Measurements from ENCODE around the gene TFPI.
"Not testable (repeated sequence)": the region's sequence is repeated elsewhere in the genome, so short reads cannot be mapped to it uniquely, and the experiment has no call there.

The TFPI gene

DNA sequence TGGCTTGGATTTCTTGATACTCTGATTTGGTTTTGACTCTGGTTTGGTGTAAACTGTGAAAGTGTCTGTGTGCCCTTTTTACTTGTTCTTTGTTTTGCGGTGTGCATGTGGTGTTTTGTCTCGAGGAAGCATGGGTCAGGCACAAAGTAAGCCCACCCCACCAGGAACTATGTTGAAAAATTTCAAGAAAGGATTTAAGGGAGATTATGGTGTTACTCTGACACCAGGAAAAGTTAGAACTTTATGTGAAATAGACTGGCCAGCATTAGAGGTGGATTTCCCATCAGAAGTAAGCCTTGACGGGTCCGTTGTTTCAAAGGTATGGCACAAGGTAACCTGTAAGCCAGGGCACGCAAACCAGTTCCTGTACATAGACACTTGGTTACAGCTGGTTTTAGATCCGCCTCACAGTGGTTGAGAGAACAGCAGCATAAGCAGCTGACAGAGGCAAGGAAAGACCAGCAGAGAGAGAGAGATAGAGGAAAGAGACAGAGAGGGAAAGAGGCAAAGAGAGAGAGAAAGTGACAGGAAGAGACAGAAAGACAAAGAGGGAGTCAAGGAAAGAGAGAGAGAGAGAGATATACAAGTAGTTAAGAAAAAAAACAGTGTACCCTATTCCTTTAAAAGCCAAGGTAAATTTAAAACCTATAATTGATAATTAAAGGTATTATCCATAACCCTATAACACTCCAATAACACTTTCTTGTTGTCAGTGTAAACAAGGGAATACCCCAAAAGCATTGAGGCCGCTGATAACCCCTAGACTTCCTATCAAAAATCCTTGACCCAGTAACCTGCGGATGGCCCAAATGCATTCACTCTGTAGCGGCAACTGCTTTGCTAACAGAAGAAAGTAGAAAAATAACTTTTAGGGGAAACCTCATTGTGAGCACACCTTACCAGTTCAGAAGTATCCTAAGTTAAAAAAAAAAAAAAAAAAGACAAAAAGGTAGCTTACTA lies 42.6 kb downstream of the TFPI start:
- no peak overlapping the region for H3K27ac ChIP-seq (ENCODE audit: low read length)
- H3K4me3 ChIP-seq (ENCODE audit: low read length): peak overlapping the region; percentile 6
- H3K9me3 ChIP-seq (ENCODE audit: control insufficient read depth, low read depth, low read length): no peaks in the 10 kb centered on the region
- peaks cover 34% of the 10 kb centered on the region for H3K4me1 ChIP-seq (ENCODE audit: control insufficient read depth, low read depth, low read length)
- H3K9ac ChIP-seq (ENCODE audit: low read length): no peak overlapping the region
- no peaks in the 10 kb centered on the region for H3K27me3 ChIP-seq (ENCODE audit: control insufficient read depth, insufficient read depth, low read length)
- H3K36me3 ChIP-seq (ENCODE audit: control insufficient read depth, low read depth, low read length): no peaks in the 10 kb centered on the region

DNA sequence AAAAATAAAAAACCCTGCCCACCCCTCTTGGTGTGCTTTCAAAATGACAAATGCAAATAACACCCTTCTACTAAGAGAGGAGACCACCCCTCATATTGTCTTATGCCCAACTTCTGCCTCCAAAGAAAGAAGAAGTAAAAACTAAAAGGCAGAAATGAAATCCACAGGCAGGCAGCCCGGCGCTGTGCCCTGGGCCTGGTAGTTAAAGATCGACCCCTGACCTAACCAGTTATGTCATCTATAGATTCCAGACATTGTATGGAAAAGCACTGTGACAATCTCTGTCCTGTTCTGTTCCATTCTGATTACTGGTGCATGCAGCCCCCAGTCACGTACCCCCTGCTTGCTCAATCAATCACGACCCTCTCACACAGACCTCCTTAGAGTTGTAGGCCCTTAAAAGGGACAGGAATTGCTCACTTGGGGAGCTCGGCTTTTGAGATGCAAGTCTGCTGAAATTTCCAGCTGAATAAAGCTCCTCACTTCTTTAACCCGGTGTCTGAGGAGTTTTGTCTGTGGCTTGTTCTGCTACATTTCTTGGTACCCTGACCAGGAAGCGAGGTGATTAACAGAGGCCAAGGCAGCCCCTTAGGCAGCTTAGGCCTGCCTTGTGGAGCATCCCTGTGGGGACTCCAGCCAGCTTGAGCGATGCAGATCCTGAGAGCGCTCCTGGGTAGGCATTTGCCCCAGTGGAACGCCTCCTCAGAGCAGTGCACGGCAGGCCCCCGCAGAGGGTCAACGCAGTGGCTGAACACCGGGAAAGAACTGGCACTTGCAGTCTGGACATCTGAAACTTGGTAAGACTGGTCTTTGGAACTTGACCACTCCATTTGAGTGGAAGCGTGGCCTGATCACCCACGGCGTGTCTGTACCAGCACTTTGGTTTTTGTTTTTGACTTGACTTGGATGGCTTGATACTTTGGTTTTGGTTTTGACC lies 43.5 kb downstream of the TFPI start:
- H3K9ac ChIP-seq (ENCODE audit: low read length); H3K9me3 ChIP-seq (ENCODE audit: control insufficient read depth, low read depth, low read length); H3K36me3 ChIP-seq (ENCODE audit: control insufficient read depth, low read depth, low read length); H3K27me3 ChIP-seq (ENCODE audit: control insufficient read depth, insufficient read depth, low read length): not testable (repeated sequence)
- H3K4me1 ChIP-seq (ENCODE audit: control insufficient read depth, low read depth, low read length): peaks cover 34% of the 10 kb centered on the region
- peak overlapping the region; percentile 27 for H3K27ac ChIP-seq (ENCODE audit: low read length)
- H3K4me3 ChIP-seq (ENCODE audit: low read length): peak overlapping the region; percentile 6

DNA sequence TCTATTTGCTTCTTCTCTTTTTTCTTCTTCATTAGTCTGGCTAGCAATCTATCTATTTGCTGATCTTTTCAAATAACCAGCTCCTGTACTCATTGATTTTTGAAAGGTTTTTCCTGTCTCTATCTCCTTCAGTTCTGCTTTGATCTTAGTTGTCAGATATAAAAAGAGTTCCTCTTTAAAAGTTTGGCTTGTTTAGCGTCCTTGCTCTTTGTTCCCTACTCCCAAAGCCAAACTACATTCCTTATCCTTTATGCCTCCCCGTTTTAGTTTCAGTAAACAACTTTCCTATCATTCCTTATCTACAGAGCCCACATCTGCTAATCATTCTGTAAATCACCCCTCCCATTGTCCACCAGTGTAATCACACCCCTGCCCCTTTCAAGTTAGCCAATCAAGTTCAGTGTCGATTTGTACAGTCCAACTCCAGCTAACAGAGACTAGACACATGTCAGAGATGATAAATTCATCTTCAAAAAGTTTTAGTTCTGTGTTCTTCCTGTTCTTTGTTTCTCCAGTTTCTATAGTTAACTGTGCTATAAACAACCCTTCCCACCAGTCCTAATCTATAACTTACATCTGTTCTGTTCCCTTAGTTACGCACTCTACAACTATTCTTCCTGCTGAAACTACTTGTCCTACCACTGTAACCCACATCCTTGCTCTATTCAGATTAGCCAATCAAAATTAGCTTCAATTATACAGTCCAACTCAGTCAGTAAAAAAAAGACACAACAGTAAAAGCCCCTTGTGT lies 44.4 kb downstream of the TFPI start:
- peaks cover 34% of the 10 kb centered on the region for H3K4me1 ChIP-seq (ENCODE audit: control insufficient read depth, low read depth, low read length)
- H3K27me3 ChIP-seq (ENCODE audit: control insufficient read depth, insufficient read depth, low read length): no peaks in the 10 kb centered on the region
- no peak overlapping the region for H3K27ac ChIP-seq (ENCODE audit: low read length)
- no peak overlapping the region for H3K9ac ChIP-seq (ENCODE audit: low read length)
- no peaks in the 10 kb centered on the region for H3K36me3 ChIP-seq (ENCODE audit: control insufficient read depth, low read depth, low read length)
- no peaks in the 10 kb centered on the region for H3K9me3 ChIP-seq (ENCODE audit: control insufficient read depth, low read depth, low read length)
- no peak overlapping the region for H3K4me3 ChIP-seq (ENCODE audit: low read length)

DNA sequence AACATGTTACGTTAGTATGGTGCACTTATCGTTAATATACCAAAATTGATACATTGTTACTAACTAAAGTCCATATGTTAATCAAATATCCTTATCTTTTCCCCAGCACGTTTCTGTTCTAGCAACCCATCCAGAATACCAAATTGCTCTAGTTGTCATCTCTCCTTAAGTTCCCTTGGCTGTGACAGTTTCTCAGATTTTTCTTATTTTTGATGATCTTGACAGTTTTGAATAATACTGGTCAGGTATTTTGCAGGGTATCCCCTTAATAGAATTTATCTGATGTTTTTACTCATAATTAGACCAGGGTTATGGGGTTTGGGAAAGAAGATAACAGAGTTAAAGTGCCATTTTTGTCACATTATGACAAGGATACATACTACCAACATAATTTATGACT lies 47.8 kb downstream of the TFPI start:
- Histone ChIP-seq H3K27ac (ENCODE audit: low read length) (no peak overlapping the region), H3K4me1 (ENCODE audit: control insufficient read depth, low read depth, low read length) (peaks cover 24% of the 10 kb centered on the region)

DNA sequence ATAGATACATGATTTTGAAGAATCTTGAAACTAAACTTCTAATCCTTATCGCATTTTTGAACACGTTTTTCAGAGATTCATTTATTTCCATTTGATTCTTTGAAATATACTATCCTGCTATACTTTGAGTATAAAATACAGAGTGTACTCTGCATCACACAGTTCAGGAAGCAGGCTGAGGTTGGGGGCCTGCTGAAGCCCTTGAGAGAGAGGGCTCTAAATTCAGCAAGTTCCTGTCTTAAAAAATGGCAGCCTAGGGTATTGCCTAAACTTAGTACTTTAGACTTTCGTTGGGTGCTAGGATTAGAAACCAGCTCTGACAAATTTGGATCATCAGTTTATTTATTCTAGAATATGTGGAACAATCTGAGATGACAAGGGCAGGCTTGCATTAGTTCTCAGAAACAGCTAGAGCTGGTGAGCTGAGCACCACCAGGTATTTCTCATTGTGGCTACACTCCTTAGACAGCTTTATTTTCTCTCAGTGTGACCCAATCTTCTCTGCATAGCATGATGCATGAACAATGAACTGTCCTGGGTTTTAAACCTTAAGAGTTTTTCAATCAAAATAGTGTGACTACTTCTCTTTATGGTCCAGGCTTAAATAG lies 49.1 kb downstream of the TFPI start:
- Histone ChIP-seq H3K9ac (ENCODE audit: low read length) (no peak overlapping the region), H3K4me1 (ENCODE audit: control insufficient read depth, low read depth, low read length) (peaks cover 12% of the 10 kb centered on the region), H3K27ac (ENCODE audit: low read length) (no peak overlapping the region), H3K36me3 (ENCODE audit: control insufficient read depth, low read depth, low read length) (no peaks in the 10 kb centered on the region), H3K9me3 (ENCODE audit: control insufficient read depth, low read depth, low read length) (no peaks in the 10 kb centered on the region), H3K27me3 (ENCODE audit: control insufficient read depth, insufficient read depth, low read length) (no peaks in the 10 kb centered on the region), H3K4me3 (ENCODE audit: low read length) (no peak overlapping the region)

More for the DNA sequence above, 47.8 kb downstream of the TFPI start:
- Histone ChIP-seq H3K27me3 (ENCODE audit: control insufficient read depth, insufficient read depth, low read length) (no peaks in the 10 kb centered on the region), H3K4me3 (ENCODE audit: low read length) (no peak overlapping the region), H3K9ac (ENCODE audit: low read length) (no peak overlapping the region), H3K36me3 (ENCODE audit: control insufficient read depth, low read depth, low read length) (no peaks in the 10 kb centered on the region), H3K9me3 (ENCODE audit: control insufficient read depth, low read depth, low read length) (no peaks in the 10 kb centered on the region)

DNA sequence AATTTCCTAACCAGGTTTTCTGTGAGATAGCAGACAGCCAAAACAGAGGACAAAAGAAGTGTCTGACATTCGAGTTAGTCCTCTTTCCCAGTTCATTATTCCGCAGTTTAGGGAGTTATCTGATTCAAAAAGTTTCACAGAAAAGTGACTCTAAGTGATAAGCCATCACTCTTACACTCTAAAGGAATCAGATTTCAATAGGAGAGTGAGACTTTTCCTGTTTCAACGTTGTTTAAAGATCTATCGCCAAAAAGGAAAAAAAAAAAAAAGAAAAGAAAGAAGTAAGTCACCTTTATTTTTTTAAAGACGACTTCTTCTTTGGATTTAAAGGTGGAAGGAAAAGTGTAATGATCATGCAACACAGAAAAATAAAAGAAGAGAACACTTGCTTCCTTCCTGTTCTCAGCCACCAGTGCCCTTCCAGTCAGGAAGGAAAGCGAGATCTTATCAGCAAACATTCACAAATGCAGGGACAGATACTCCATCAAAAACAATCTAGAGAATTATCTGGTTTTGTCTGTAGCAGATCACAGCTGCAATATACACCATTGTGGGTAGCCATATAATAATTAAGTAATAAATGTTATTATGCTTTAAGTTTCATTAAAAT lies 49.8 kb downstream of the TFPI start:
- Histone ChIP-seq H3K36me3 (ENCODE audit: control insufficient read depth, low read depth, low read length) (no peaks in the 10 kb centered on the region), H3K4me3 (ENCODE audit: low read length) (no peak overlapping the region), H3K27me3 (ENCODE audit: control insufficient read depth, insufficient read depth, low read length) (no peaks in the 10 kb centered on the region), H3K9ac (ENCODE audit: low read length) (no peak overlapping the region), H3K27ac (ENCODE audit: low read length) (no peak overlapping the region), H3K9me3 (ENCODE audit: control insufficient read depth, low read depth, low read length) (no peaks in the 10 kb centered on the region), H3K4me1 (ENCODE audit: control insufficient read depth, low read depth, low read length) (peaks cover 6% of the 10 kb centered on the region)

DNA sequence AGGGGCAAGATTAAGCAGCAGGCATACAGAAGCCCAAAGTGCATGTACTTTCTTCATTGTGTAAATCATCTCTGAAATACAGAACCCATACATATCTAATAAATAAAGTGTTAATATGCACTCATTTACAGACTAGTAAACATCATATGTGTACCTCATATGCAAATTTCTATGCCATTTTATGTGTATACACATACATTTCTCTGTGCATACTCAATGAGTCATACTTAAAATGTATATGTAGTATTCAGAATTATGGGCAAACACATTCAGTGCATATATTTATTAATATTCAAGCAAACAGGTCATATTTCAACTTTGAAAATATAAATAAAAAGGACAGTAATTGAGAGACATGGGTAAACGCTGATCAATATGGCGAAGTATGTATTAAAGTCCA lies 50.5 kb downstream of the TFPI start:
- H3K4me3 ChIP-seq (ENCODE audit: low read length): no peak overlapping the region
- no peaks in the 10 kb centered on the region for H3K36me3 ChIP-seq (ENCODE audit: control insufficient read depth, low read depth, low read length)
- no peaks in the 10 kb centered on the region for H3K9me3 ChIP-seq (ENCODE audit: control insufficient read depth, low read depth, low read length)
- no peak overlapping the region for H3K27ac ChIP-seq (ENCODE audit: low read length)
- H3K9ac ChIP-seq (ENCODE audit: low read length): no peak overlapping the region
- no peaks in the 10 kb centered on the region for H3K27me3 ChIP-seq (ENCODE audit: control insufficient read depth, insufficient read depth, low read length)
- H3K4me1 ChIP-seq (ENCODE audit: control insufficient read depth, low read depth, low read length): peaks cover 6% of the 10 kb centered on the region

DNA sequence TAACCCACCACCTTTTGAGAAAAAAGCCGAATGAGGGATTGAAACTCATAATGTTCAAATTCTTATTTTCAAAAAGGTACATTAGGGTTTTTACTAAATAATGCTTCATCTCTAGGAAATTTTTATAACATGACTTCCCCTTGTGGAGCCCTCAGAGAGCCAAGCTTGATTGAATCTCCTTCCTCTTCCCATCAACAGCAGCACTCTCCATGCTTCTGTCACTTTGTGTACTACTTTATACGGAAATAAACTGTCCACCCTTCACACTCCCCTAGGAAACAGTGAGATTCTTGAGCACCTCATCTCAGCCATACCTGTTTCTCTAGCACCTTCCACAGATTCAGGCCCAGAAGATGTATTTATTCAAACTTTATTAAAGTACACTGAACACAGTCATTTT lies 51.8 kb downstream of the TFPI start:
- Histone ChIP-seq H3K9ac (ENCODE audit: low read length) (no peak overlapping the region), H3K27ac (ENCODE audit: low read length) (no peak overlapping the region), H3K4me1 (ENCODE audit: control insufficient read depth, low read depth, low read length) (peaks cover 6% of the 10 kb centered on the region)

DNA sequence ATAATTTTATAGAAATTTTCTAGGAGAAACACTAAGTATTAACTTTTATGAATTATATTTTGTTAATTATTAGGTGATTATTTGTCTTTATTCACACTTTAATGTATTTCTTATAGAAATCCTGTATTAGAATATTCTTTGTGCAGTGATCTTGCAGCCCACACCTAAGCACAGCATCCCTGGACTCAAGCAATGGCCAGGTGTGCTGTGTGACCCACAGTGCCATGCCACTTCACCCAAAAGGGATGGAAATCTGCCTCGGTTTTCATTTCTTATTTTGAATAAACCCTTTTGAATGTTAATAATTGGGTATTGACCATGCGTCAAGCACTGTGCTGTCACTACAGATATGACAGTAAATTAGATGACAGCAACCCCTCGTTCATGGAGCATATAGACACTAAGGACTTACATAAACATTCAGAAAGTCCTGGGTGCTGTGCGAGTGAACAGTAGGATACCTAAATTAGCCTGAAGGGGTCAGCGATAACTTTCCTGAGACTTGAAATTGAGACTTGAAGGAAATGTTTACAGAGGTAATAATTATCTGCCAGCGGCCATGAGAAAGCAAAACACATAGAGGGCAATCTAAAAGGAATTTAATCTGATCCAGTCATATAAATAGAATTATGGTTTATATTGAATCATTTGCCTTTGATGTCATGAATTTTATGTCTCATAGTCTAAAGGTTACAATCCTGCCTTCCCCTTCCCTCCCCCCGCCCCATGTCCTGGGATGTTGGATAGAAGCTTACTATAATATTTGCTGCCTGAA lies 53.5 kb downstream of the TFPI start:
- Histone ChIP-seq H3K27ac (ENCODE audit: low read length) (no peak overlapping the region), H3K4me1 (ENCODE audit: control insufficient read depth, low read depth, low read length) (peaks cover 6% of the 10 kb centered on the region)

More for the DNA sequence above, 51.8 kb downstream of the TFPI start:
- Histone ChIP-seq H3K36me3 (ENCODE audit: control insufficient read depth, low read depth, low read length) (no peaks in the 10 kb centered on the region), H3K4me3 (ENCODE audit: low read length) (no peak overlapping the region), H3K27me3 (ENCODE audit: control insufficient read depth, insufficient read depth, low read length) (no peaks in the 10 kb centered on the region), H3K9me3 (ENCODE audit: control insufficient read depth, low read depth, low read length) (no peaks in the 10 kb centered on the region)

DNA sequence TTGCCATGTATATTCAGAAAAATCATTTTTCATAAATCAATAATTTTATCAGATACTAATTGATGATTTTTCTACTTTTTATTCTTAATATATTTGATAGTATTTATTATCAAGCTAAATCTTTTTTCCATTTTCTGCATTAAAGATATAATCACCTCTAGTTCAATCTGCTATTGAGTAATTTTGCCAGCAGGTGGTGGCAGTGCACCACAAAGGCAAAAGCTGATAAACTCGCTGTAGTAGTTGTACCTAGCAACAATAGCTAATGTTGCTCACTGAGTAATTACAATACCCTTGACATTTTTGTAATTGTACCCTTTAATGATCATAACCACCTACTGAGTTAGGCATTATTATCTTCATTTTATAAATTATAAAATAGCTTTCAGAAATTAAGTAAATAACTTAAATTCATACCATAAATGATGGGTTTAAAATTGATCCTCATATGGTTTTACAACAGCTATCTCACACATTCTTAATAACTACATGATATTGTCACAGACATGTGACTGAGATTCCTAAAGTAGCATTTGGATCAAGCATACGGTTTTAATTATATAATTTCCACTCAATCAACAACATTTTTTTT lies 54.2 kb downstream of the TFPI start:
- H3K36me3 ChIP-seq (ENCODE audit: control insufficient read depth, low read depth, low read length): no peaks in the 10 kb centered on the region
- H3K9ac ChIP-seq (ENCODE audit: low read length): no peak overlapping the region
- no peak overlapping the region for H3K27ac ChIP-seq (ENCODE audit: low read length)
- H3K4me3 ChIP-seq (ENCODE audit: low read length): no peak overlapping the region
- no peaks in the 10 kb centered on the region for H3K9me3 ChIP-seq (ENCODE audit: control insufficient read depth, low read depth, low read length)
- H3K27me3 ChIP-seq (ENCODE audit: control insufficient read depth, insufficient read depth, low read length): no peaks in the 10 kb centered on the region
- peaks cover 6% of the 10 kb centered on the region for H3K4me1 ChIP-seq (ENCODE audit: control insufficient read depth, low read depth, low read length)

More for the DNA sequence above, 53.5 kb downstream of the TFPI start:
- no peaks in the 10 kb centered on the region for H3K9me3 ChIP-seq (ENCODE audit: control insufficient read depth, low read depth, low read length)
- H3K9ac ChIP-seq (ENCODE audit: low read length): no peak overlapping the region
- no peak overlapping the region for H3K4me3 ChIP-seq (ENCODE audit: low read length)
- H3K36me3 ChIP-seq (ENCODE audit: control insufficient read depth, low read depth, low read length): no peaks in the 10 kb centered on the region
- no peaks in the 10 kb centered on the region for H3K27me3 ChIP-seq (ENCODE audit: control insufficient read depth, insufficient read depth, low read length)

Measured in iPS-18a (cell line).